Kidney (tissue), 14 donors: ENCODE results near the gene DPH5. TPM values are rescaled to one million over a fixed set of nuclear protein-coding genes. Genes with fewer than 3 reads are reported as not detected.

ENCODE experiments used
- DNase-seq, 5 donors: peaks; one replicate each; pipeline ENCODE4 v3.0.0-alpha.2; 2013 to 2020
- FAIRE-seq: peaks from 2 replicates; lab custom pipeline; 2012; peaks lifted over from hg19 to GRCh38; lab: Jason Lieb, UNC
- H3K27ac ChIP-seq, 2 donors: one replicate each; pipeline ENCODE4 v1.7.0; 2013; ENCODE audit warnings: low read depth in 2 of 2, low read length in 2 of 2, inconsistent platforms in 1 of 2
- H3K27me3 ChIP-seq: one replicate; pipeline ENCODE4 v1.7.1; 2013; ENCODE audit warnings: low read length, inconsistent platforms; ENCODE audit not compliant: control insufficient read depth, insufficient read depth
- H3K36me3 ChIP-seq, 3 donors: one replicate each; pipeline versions ENCODE4 v1.7.0 to v1.7.1; 2013; ENCODE audit warnings: low read length in 3 of 3, control low read depth in 1 of 3, inconsistent platforms in 1 of 3; ENCODE audit not compliant: insufficient read depth in 3 of 3, control insufficient read depth in 2 of 3
- H3K4me1 ChIP-seq, 3 donors: one replicate each; pipeline versions ENCODE4 v1.7.0 to v1.7.1; 2013; ENCODE audit warnings: low read length in 3 of 3, inconsistent platforms in 1 of 3, low read depth in 1 of 3; ENCODE audit not compliant: control insufficient read depth in 2 of 3, insufficient read depth in 2 of 3
- H3K4me3 ChIP-seq, 3 donors: one replicate each; pipeline versions ENCODE4 v1.7.0 to v1.8.1; 2013; ENCODE audit warnings: low read length in 3 of 3, control low read depth in 1 of 3, inconsistent platforms in 1 of 3
- H3K9ac ChIP-seq, 3 donors: one replicate each; pipeline versions ENCODE4 v1.7.0 to v1.7.1; 2013; ENCODE audit warnings: low read length in 3 of 3, control low read depth in 1 of 3, inconsistent platforms in 1 of 3
- H3K9me3 ChIP-seq, 3 donors: one replicate each; pipeline versions ENCODE4 v1.7.0 to v1.7.1; 2013; ENCODE audit warnings: low read length in 3 of 3, control low read depth in 1 of 3, inconsistent platforms in 1 of 3; ENCODE audit not compliant: control insufficient read depth in 2 of 3, insufficient read depth in 1 of 3
- CTCF ChIP-seq: IDR thresholded peaks from 3 replicates; pipeline ENCODE4 v1.5.1; 2012; ENCODE audit warnings: mild to moderate bottlenecking, moderate library complexity, borderline replicate concordance; ENCODE audit not compliant: insufficient read depth; ENCODE audit errors: extremely low read depth
- intact Hi-C: fragments of 100-400 bp; cut with DNase I; formaldehyde crosslinking; loops from one replicate; pipeline ENCODE4 v1.11.1; 2022
- polyA plus RNA-seq: library from polyadenylated mRNA; stranded (reverse); fragments of 350-450 nt; fragmentation: Illumina TruSeq; extraction: RNeasy Lipid Tissue Mini Kit (QIAGEN cat#74804); gene quantifications from one replicate; pipeline ENCODE4 v1.2.3, GENCODE V29; 2014; ENCODE audit warnings: low read depth, low replicate concordance; ENCODE audit not compliant: insufficient read depth
- total RNA-seq: library from RNA; stranded (reverse); fragmentation: NEBNext Ultra II Directional; extraction: Animal tissue kit (Norgen Biotek cat#: 25700); gene quantifications from one replicate; pipeline ENCODE4 v1.2.1, GENCODE V29; 2021
- donor health status: control.
- donor health status: control.
- donor health status: control.
- donor health status: control.
- donor health status: control.
- donor health status: DM: yes; HTN: yes; CAD: no.
- donor health status: Normal renal cell carcinoma (clear cell type).

DPH5 gene
- total and polyA plus RNA-seq, 2 donors from 2014 or later, result 19.7 to 44.9 TPM

GRCh38 chr1:101044259-101044658, 18.7 kb upstream of the DPH5 start:
- no peak for DNase-seq

GRCh38 chr1:101043776-101044175, 18.2 kb upstream of the DPH5 start:
- DNase-seq (no peak), FAIRE-seq (no peak)
- no peak overlapping the region for H3K9ac ChIP-seq
- no peak for TF ChIP-seq CTCF
- H3K27me3 ChIP-seq, result no peaks in the 10 kb centered on the region
- peaks cover 0 to 6% (median 0%) of the 10 kb centered on the region in 3 donors for H3K9me3 ChIP-seq
- H3K36me3 ChIP-seq, result no peaks in the 10 kb centered on the region
- no peak overlapping the region for H3K27ac ChIP-seq
- intact Hi-C loops, result no loop called here
- no peak overlapping the region for H3K4me3 ChIP-seq
- H3K4me1 ChIP-seq, result no peaks in the 10 kb centered on the region

More at GRCh38 chr1:101044259-101044658, 18.7 kb upstream of the DPH5 start:
- no peak for TF ChIP-seq CTCF
- Histone ChIP-seq H3K4me3 (no peak overlapping the region), H3K4me1 (no peaks in the 10 kb centered on the region), H3K36me3 (no peaks in the 10 kb centered on the region), H3K27ac (no peak overlapping the region), H3K9ac (no peak overlapping the region), H3K27me3 (no peaks in the 10 kb centered on the region), H3K9me3 (peaks cover 0 to 6% (median 0%) of the 10 kb centered on the region in 3 donors)
- intact Hi-C loops, result no loop called here
- FAIRE-seq, result no peak

- FAIRE-seq (no peak), DNase-seq (no peak)
- intact Hi-C loops, result no loop called here
Measured at GRCh38 chr1:101041300-101041699, 15.7 kb upstream of the DPH5 start.

More at GRCh38 chr1:101041300-101041699, 15.7 kb upstream of the DPH5 start:
- H3K27ac ChIP-seq, result no peak overlapping the region
- no peak for TF ChIP-seq CTCF
- H3K9me3 ChIP-seq, result peaks cover 0 to 6% (median 0%) of the 10 kb centered on the region in 3 donors
- H3K36me3 ChIP-seq, result no peaks in the 10 kb centered on the region
- H3K4me1 ChIP-seq, result no peaks in the 10 kb centered on the region
- H3K9ac ChIP-seq, result no peak overlapping the region
- no peak overlapping the region for H3K4me3 ChIP-seq
- no peaks in the 10 kb centered on the region for H3K27me3 ChIP-seq
